ENCODE data around the gene E2F3. TPM values are rescaled to one million over a fixed set of nuclear protein-coding genes. Genes with fewer than 3 reads are reported as not detected.

E2F3 gene
- total and polyA plus RNA-seq, 5 donors from 2014 or later = 5.2 to 14.0 (median 8.4) TPM

Other genes starting within 250 kb of the E2F3 start
- 26.4 TPM for gene MBOAT1, start 189.4 kb upstream of the E2F3 start, total RNA-seq
- 1 to 10 TPM; 3.6 to 7.0 (median 5.1) TPM for gene MBOAT1, start 189.4 kb upstream of the E2F3 start, polyA plus RNA-seq
- gene CDKAL1, start 132.6 kb downstream of the E2F3 start, total RNA-seq = 28.3 TPM
- 10 to 100 TPM; 26.1 to 39.4 (median 33.5) TPM for gene CDKAL1, start 132.6 kb downstream of the E2F3 start, polyA plus RNA-seq